WTC11 (cell line): Measurements from ENCODE around the gene LRP3.

Experiments used
- CREM ChIP-seq: sonication (generic); formaldehyde crosslinking; IDR thresholded peaks from 2 replicates; pipeline ENCODE4 v1.8.1; 2022; ENCODE audit warnings: mild to moderate bottlenecking, missing genetic modification reagents, moderate library complexity
- CTCF ChIP-seq: fragments of 200-600 bp; IDR thresholded peaks from 2 replicates; pipeline ENCODE4 v1.8.0; 2022; ENCODE audit warnings: antibody characterized with exemption
- GABPB1 ChIP-seq: sonication (generic); formaldehyde crosslinking; IDR thresholded peaks from 2 replicates; pipeline ENCODE4 v1.8.1; 2023; ENCODE audit warnings: mild to moderate bottlenecking, missing genetic modification reagents
- NFYB ChIP-seq: sonication (generic); formaldehyde crosslinking; conservative IDR thresholded peaks from 2 replicates; pipeline ENCODE4 v1.8.0; 2022; ENCODE audit warnings: low read depth, missing genetic modification reagents
- ZSCAN18 ChIP-seq: fragments of 250-450 bp; sonication (Bioruptor Pico); IDR thresholded peaks from 2 replicates; pipeline ENCODE4 v2.1.2; 2022; ENCODE audit warnings: mild to moderate bottlenecking, moderate library complexity

- TF ChIP-seq ZSCAN18 (CRISPR knock-in tag) (no peak), CTCF (no peak), GABPB1 (no peak), CREM (CRISPR knock-in tag) (no peak), NFYB (CRISPR knock-in tag) (no peak)
Observed at GRCh38 chr19:33207040-33207620, 13.0 kb downstream of the LRP3 start.
